ENCODE data around the gene PCDHA10.

The PCDHA10 gene

GRCh38 chr5:140881889-140882590 is 26.3 kb downstream of the PCDHA10 start, which contains the start of gene PCDHA13:
Gene PCDHA13 (plus strand): TSS chr5:140882124. CDS start chr5:140882269, 145 bp downstream.
- Histone ChIP-seq H3K27me3 (ENCODE audit: control insufficient read depth, insufficient read depth, low read length) (no peaks in the 10 kb centered on the region), H3K4me1 (ENCODE audit: control insufficient read depth, insufficient read depth, low read length) (no peaks in the 10 kb centered on the region), H3K4me3 (ENCODE audit: low read length) (no peak within 1 kb of the TSS), H3K36me3 (ENCODE audit: insufficient read depth, low read length) (no peaks in the 10 kb centered on the region), H3K9me3 (replicated peaks; ENCODE audit: low read length) (peaks cover 9% of the 10 kb centered on the region), H3K4me2 (ENCODE audit: low read length) (no peak within 1 kb of the TSS), H3K9ac (ENCODE audit: low read depth, low read length) (no peak within 1 kb of the TSS)

- no peaks in the 10 kb centered on the region for H3K27me3 ChIP-seq (ENCODE audit: control insufficient read depth, insufficient read depth, low read length)
- H3K9me3 ChIP-seq (replicated peaks; ENCODE audit: low read length): peaks cover 9% of the 10 kb centered on the region
- no peak overlapping the region for H3K4me3 ChIP-seq (ENCODE audit: low read length)
- no peaks in the 10 kb centered on the region for H3K4me1 ChIP-seq (ENCODE audit: control insufficient read depth, insufficient read depth, low read length)
- no peak overlapping the region for H3K9ac ChIP-seq (ENCODE audit: low read depth, low read length)
- H3K36me3 ChIP-seq (ENCODE audit: insufficient read depth, low read length): no peaks in the 10 kb centered on the region
- no peak overlapping the region for H3K4me2 ChIP-seq (ENCODE audit: low read length)
These were observed 26.8 kb downstream of the PCDHA10 start for GRCh38 chr5:140882591-140882899.

GRCh38 chr5:140883373-140883772 is 27.7 kb downstream of the PCDHA10 start:
- Histone ChIP-seq H3K36me3 (ENCODE audit: insufficient read depth, low read length) (no peaks in the 10 kb centered on the region), H3K9me3 (replicated peaks; ENCODE audit: low read length) (peaks cover 9% of the 10 kb centered on the region), H3K4me3 (ENCODE audit: low read length) (no peak overlapping the region), H3K4me1 (ENCODE audit: control insufficient read depth, insufficient read depth, low read length) (no peaks in the 10 kb centered on the region), H3K4me2 (ENCODE audit: low read length) (no peak overlapping the region), H3K9ac (ENCODE audit: low read depth, low read length) (no peak overlapping the region), H3K27me3 (ENCODE audit: control insufficient read depth, insufficient read depth, low read length) (no peaks in the 10 kb centered on the region)

- no peaks in the 10 kb centered on the region for H3K36me3 ChIP-seq (ENCODE audit: insufficient read depth, low read length)
- H3K4me3 ChIP-seq (ENCODE audit: low read length): no peak overlapping the region
- H3K4me1 ChIP-seq (ENCODE audit: control insufficient read depth, insufficient read depth, low read length): no peaks in the 10 kb centered on the region
- H3K9me3 ChIP-seq (replicated peaks; ENCODE audit: low read length): peaks cover 9% of the 10 kb centered on the region
- H3K4me2 ChIP-seq (ENCODE audit: low read length): no peak overlapping the region
- H3K9ac ChIP-seq (ENCODE audit: low read depth, low read length): no peak overlapping the region
- H3K27me3 ChIP-seq (ENCODE audit: control insufficient read depth, insufficient read depth, low read length): no peaks in the 10 kb centered on the region
These were observed 28.4 kb downstream of the PCDHA10 start for GRCh38 chr5:140883927-140884697.

GRCh38 chr5:140916325-140916724 is 60.6 kb downstream of the PCDHA10 start:
- no peaks in the 10 kb centered on the region for H3K27me3 ChIP-seq (ENCODE audit: control insufficient read depth, insufficient read depth, low read length)
- no peaks in the 10 kb centered on the region for H3K9me3 ChIP-seq (replicated peaks; ENCODE audit: low read length)

More at GRCh38 chr5:140916325-140916724, 60.6 kb downstream of the PCDHA10 start:
- Histone ChIP-seq H3K36me3 (ENCODE audit: insufficient read depth, low read length) (no peaks in the 10 kb centered on the region), H3K4me2 (ENCODE audit: low read length) (no peak overlapping the region), H3K4me1 (ENCODE audit: control insufficient read depth, insufficient read depth, low read length) (no peaks in the 10 kb centered on the region), H3K4me3 (ENCODE audit: low read length) (no peak overlapping the region), H3K9ac (ENCODE audit: low read depth, low read length) (no peak overlapping the region)
